NB4 (cell line): Measurements from ENCODE around the gene PTPN6.

Experiments used
- DNase-seq: peaks from one replicate; pipeline ENCODE4 v3.0.0; 2010; ENCODE audit warnings: low read depth
- H3K4me3 ChIP-seq: one replicate; pipeline ENCODE4 v1.5.1; 2011; ENCODE audit warnings: mild to moderate bottlenecking, low read depth, low read length, moderate library complexity
- MYC ChIP-seq: IDR thresholded peaks from 2 replicates; pipeline ENCODE4 v1.6.1; 2011; ENCODE audit warnings: low read depth, low read length
- POLR2A ChIP-seq: IDR thresholded peaks from 2 replicates; pipeline ENCODE4 v1.6.1; 2011; ENCODE audit warnings: mild to moderate bottlenecking; ENCODE audit not compliant: insufficient read length; ENCODE audit errors: extremely low read depth
- TF ChIP-seq, protein P1 (sequence below): IDR thresholded peaks from 2 replicates; pipeline ENCODE4 v1.6.1; 2011; ENCODE audit warnings: low read depth, low read length
- TF ChIP-seq, protein P2 (sequence below): IDR thresholded peaks from one replicate; pipeline ENCODE4 v1.5.1; 2012; ENCODE audit warnings: low read depth, low read length

PTPN6 gene

DNA sequence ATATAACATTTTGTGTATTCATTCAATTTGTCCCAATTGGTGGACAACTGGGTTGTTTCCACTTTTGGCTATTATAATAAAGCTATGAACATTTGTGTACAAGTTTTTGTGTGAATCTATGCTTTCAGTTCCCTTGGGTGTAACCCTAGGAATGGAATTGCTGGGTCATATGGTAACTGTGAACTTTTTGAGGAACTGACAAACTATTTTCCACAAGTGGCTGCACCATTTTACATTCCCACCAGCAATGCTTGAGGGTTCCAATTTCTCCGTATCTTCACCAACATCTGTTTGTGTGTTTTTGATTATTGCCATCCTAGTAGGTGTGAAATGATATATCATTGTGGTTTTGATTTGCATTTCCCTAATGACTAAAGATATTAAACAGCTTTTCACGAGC, 54.2 kb downstream of the PTPN6 start:
- no peak overlapping the region for H3K4me3 ChIP-seq
- TF ChIP-seq, protein P1, sequence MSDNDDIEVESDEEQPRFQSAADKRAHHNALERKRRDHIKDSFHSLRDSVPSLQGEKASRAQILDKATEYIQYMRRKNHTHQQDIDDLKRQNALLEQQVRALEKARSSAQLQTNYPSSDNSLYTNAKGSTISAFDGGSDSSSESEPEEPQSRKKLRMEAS = no peak
- TF ChIP-seq, protein P2, sequence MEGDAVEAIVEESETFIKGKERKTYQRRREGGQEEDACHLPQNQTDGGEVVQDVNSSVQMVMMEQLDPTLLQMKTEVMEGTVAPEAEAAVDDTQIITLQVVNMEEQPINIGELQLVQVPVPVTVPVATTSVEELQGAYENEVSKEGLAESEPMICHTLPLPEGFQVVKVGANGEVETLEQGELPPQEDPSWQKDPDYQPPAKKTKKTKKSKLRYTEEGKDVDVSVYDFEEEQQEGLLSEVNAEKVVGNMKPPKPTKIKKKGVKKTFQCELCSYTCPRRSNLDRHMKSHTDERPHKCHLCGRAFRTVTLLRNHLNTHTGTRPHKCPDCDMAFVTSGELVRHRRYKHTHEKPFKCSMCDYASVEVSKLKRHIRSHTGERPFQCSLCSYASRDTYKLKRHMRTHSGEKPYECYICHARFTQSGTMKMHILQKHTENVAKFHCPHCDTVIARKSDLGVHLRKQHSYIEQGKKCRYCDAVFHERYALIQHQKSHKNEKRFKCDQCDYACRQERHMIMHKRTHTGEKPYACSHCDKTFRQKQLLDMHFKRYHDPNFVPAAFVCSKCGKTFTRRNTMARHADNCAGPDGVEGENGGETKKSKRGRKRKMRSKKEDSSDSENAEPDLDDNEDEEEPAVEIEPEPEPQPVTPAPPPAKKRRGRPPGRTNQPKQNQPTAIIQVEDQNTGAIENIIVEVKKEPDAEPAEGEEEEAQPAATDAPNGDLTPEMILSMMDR = no peak
- TF ChIP-seq POLR2A (no peak), MYC (no peak)
- no peak for DNase-seq

DNA sequence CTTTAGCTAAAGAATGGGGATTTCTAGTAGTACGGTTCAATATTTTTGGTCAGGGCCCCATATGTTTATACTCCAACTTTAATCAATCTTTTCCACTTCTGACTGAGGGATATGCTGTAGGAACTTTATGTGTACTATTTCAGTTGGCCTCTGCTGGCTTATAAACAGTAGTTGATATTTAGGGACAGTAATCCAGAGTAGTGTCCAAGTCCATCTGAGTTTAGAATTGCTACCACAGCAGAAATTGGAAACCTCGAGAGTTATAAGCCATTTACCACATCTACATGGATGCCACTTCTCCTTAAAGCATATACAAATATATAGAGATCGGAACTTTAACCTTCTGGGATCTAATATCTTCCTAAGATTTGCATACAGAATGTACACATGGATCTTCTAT, 55.5 kb downstream of the PTPN6 start:
- no peak for DNase-seq
- TF ChIP-seq, protein P1 = no peak
- TF ChIP-seq, protein P2 = no peak
- TF ChIP-seq MYC (no peak), POLR2A (no peak)
- H3K4me3 ChIP-seq = no peak overlapping the region

DNA sequence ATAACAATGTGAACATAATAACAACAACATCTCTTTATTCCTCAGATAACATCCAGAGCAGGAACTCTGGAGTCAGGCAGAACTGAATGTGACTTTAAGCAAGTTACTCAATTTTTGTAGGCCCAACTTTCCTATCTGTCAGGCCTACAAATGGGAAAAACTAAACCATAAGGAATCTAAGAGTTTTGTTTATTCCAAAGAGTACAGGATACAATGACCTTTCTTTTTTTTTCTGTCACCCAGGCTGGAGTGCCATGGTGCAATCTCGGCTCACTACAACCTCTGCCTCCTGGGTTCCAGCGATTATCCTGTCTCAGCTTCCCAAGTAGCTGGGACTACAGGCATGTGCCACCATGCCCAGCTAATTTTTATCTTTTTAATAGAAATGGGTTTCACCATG, 57.7 kb downstream of the PTPN6 start:
- DNase-seq = no peak
- no peak overlapping the region for H3K4me3 ChIP-seq
- TF ChIP-seq, protein P2 = no peak
- TF ChIP-seq, protein P1 = no peak
- TF ChIP-seq MYC (no peak), POLR2A (no peak)

DNA sequence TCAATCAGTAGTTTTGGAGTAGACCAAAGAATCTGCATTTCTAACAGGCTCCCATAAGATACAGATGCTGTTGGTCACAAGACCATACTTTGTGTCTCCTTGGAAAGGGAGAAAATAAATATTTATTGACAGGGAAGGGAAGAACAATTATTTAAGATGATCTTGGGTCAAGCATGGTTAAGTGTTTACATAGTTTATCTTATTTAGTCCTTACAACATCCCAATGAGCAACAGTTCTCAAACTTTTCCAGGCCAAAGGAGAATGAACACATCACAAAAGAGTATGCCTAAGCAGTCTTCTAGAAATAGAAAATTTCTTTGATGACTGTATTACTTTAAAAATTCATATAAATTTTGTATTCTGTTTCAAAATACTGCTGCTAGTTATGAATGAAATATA, 58.4 kb downstream of the PTPN6 start:
- no peak for TF ChIP-seq MYC
- TF ChIP-seq, protein P1 = no peak
- TF ChIP-seq, protein P2 = no peak
- TF ChIP-seq POLR2A = no peak
- no peak for DNase-seq

More for the DNA sequence above, 58.4 kb downstream of the PTPN6 start:
- no peak overlapping the region for H3K4me3 ChIP-seq
